Measurements from ENCODE around the gene MAGI2. TPM values are rescaled to one million over a fixed set of nuclear protein-coding genes. Genes with fewer than 3 reads are reported as not detected.
A peak's percentile ranks its signal among the peaks of the same experiment; 100 is the strongest.

The MAGI2 gene
- total RNA-seq, 1 donor = 18.8 TPM

DNA sequence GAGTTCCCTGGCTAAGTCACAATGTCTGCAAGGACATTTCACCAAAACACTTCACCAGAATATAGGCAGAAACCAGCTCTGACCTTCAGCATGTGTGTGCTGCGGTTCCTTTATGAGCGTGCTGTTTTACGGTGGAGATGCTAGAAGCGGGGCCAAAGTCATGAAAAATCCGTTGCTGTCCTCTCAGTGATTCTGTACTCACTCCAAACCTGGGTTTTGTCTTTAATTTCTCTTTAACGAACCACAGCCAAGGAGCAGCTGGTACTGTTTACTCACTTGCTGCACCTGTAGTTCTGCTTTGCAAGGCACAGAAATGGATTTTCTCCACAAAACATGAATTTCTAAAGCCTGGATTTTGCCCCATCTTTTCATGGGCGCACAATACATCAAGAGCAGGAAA lies 1015.0 kb downstream of the MAGI2 start:
- H3K4me1 ChIP-seq (ENCODE audit: insufficient read depth, low read length) = peaks cover 6% of the 10 kb centered on the region
- no peak for DNase-seq (ENCODE audit: insufficient read length, low spot score, missing footprints)
- H3K36me3 ChIP-seq (ENCODE audit: insufficient read depth, low read length) = no peaks in the 10 kb centered on the region
- H3K4me3 ChIP-seq (ENCODE audit: insufficient read depth, low read length) = no peak overlapping the region
- no peak overlapping the region for H3K4me2 ChIP-seq (ENCODE audit: insufficient read depth, low read length)
- H2AFZ ChIP-seq (ENCODE audit: low read length) = no peak overlapping the region
- H3K79me2 ChIP-seq (ENCODE audit: insufficient read depth, low read length) = no peaks in the 10 kb centered on the region
- H3K27ac ChIP-seq (ENCODE audit: low read depth, low read length) = no peak overlapping the region
- H4K20me1 ChIP-seq (ENCODE audit: insufficient read depth, low read length) = no peaks in the 10 kb centered on the region
- TF ChIP-seq, protein P1, sequence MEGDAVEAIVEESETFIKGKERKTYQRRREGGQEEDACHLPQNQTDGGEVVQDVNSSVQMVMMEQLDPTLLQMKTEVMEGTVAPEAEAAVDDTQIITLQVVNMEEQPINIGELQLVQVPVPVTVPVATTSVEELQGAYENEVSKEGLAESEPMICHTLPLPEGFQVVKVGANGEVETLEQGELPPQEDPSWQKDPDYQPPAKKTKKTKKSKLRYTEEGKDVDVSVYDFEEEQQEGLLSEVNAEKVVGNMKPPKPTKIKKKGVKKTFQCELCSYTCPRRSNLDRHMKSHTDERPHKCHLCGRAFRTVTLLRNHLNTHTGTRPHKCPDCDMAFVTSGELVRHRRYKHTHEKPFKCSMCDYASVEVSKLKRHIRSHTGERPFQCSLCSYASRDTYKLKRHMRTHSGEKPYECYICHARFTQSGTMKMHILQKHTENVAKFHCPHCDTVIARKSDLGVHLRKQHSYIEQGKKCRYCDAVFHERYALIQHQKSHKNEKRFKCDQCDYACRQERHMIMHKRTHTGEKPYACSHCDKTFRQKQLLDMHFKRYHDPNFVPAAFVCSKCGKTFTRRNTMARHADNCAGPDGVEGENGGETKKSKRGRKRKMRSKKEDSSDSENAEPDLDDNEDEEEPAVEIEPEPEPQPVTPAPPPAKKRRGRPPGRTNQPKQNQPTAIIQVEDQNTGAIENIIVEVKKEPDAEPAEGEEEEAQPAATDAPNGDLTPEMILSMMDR (IDR thresholded peaks at IDR 0.05; ENCODE audit: extremely low read depth, low read depth, low read length) = no peak
- no peaks in the 10 kb centered on the region for H3K27me3 ChIP-seq (ENCODE audit: insufficient read depth, low read length)
- H3K9me3 ChIP-seq (ENCODE audit: low read depth, low read length) = no peaks in the 10 kb centered on the region

DNA sequence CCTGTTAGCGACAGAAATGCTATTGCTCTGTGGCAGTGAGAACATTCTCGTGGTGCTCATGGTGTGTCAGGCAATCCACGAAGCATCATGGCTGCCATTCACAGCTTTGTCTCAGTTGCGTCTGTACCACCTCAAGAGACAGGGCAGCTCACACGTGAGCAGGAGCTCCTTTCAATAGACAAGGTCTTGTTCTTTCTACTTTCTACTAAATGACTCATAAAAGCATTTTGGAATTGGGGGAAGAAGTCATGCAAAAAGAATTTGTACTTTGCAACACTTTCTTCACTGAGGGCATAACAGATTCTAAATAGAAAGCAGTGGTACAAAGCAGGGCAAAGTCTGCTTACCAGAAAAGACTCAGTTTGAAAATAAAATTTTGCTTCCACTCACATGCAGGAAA lies 1016.3 kb downstream of the MAGI2 start:
- H3K36me3 ChIP-seq (ENCODE audit: insufficient read depth, low read length) = no peaks in the 10 kb centered on the region
- no peaks in the 10 kb centered on the region for H4K20me1 ChIP-seq (ENCODE audit: insufficient read depth, low read length)
- peaks cover 6% of the 10 kb centered on the region for H3K4me1 ChIP-seq (ENCODE audit: insufficient read depth, low read length)
- no peak overlapping the region for H3K27ac ChIP-seq (ENCODE audit: low read depth, low read length)
- no peaks in the 10 kb centered on the region for H3K9me3 ChIP-seq (ENCODE audit: low read depth, low read length)
- no peaks in the 10 kb centered on the region for H3K27me3 ChIP-seq (ENCODE audit: insufficient read depth, low read length)
- no peak overlapping the region for H3K4me3 ChIP-seq (ENCODE audit: insufficient read depth, low read length)
- peak; percentile 23 for DNase-seq (ENCODE audit: insufficient read length, low spot score, missing footprints)
- H2AFZ ChIP-seq (ENCODE audit: low read length) = peak overlapping the region; percentile 39
- no peaks in the 10 kb centered on the region for H3K79me2 ChIP-seq (ENCODE audit: insufficient read depth, low read length)
- TF ChIP-seq, protein P1 (IDR thresholded peaks at IDR 0.05; ENCODE audit: extremely low read depth, low read depth, low read length) = no peak
- peak overlapping the region; percentile 45 for H3K4me2 ChIP-seq (ENCODE audit: insufficient read depth, low read length)

DNA sequence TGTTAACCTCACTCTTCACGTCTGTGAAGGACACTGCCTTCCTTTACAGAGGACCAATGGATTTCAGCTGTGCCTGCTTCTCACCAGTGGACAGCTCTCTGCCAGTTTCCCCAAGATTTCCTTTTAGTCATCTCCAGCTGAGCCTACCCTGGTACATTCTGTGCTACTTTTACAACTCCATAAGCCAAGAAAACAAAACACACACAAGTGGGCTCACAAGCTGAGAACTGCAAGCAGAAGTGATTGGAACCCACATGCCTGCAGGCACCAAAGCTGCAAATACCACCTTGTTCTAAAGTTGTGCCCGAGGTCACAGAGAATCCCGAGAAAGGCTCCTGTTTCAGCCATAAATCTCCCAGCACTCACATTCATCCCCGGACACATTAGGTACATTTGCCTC lies 1018.1 kb downstream of the MAGI2 start:
- DNase-seq (ENCODE audit: insufficient read length, low spot score, missing footprints) = peak; percentile 21
- Histone ChIP-seq H4K20me1 (ENCODE audit: insufficient read depth, low read length) (no peaks in the 10 kb centered on the region), H3K79me2 (ENCODE audit: insufficient read depth, low read length) (no peaks in the 10 kb centered on the region), H3K4me1 (ENCODE audit: insufficient read depth, low read length) (peaks cover 6% of the 10 kb centered on the region), H2AFZ (ENCODE audit: low read length) (no peak overlapping the region), H3K9me3 (ENCODE audit: low read depth, low read length) (no peaks in the 10 kb centered on the region), H3K36me3 (ENCODE audit: insufficient read depth, low read length) (no peaks in the 10 kb centered on the region), H3K27me3 (ENCODE audit: insufficient read depth, low read length) (no peaks in the 10 kb centered on the region), H3K4me3 (ENCODE audit: insufficient read depth, low read length) (no peak overlapping the region), H3K4me2 (ENCODE audit: insufficient read depth, low read length) (no peak overlapping the region), H3K27ac (ENCODE audit: low read depth, low read length) (no peak overlapping the region)
- TF ChIP-seq, protein P1 (IDR thresholded peaks at IDR 0.05; ENCODE audit: extremely low read depth, low read depth, low read length) = no peak

DNA sequence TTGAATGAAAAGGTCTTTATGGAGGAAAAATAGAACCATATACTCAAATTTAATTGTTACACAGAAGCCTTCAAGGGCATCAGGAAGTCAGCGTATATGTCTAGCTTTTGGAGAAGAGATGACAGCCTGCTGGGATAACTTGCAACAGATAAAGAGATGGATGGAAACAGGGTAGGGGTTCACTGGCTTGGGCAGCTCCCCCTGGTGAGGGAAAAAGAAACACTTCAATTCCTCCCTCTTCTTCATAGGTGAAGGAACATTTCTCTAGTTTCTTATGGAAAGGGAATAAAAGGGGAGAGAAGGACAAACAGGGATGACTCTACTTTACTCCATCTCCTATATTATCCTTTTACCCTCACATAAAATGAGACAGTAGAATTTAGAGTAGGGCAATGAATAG lies 1019.2 kb downstream of the MAGI2 start:
- no peak overlapping the region for H3K4me3 ChIP-seq (ENCODE audit: insufficient read depth, low read length)
- no peak overlapping the region for H3K27ac ChIP-seq (ENCODE audit: low read depth, low read length)
- H2AFZ ChIP-seq (ENCODE audit: low read length) = no peak overlapping the region
- no peaks in the 10 kb centered on the region for H3K27me3 ChIP-seq (ENCODE audit: insufficient read depth, low read length)
- H3K4me1 ChIP-seq (ENCODE audit: insufficient read depth, low read length) = peaks cover 6% of the 10 kb centered on the region
- no peaks in the 10 kb centered on the region for H4K20me1 ChIP-seq (ENCODE audit: insufficient read depth, low read length)
- H3K9me3 ChIP-seq (ENCODE audit: low read depth, low read length) = no peaks in the 10 kb centered on the region
- H3K4me2 ChIP-seq (ENCODE audit: insufficient read depth, low read length) = no peak overlapping the region
- no peak for DNase-seq (ENCODE audit: insufficient read length, low spot score, missing footprints)
- H3K79me2 ChIP-seq (ENCODE audit: insufficient read depth, low read length) = no peaks in the 10 kb centered on the region
- no peaks in the 10 kb centered on the region for H3K36me3 ChIP-seq (ENCODE audit: insufficient read depth, low read length)
- TF ChIP-seq, protein P1 (IDR thresholded peaks at IDR 0.05; ENCODE audit: extremely low read depth, low read depth, low read length) = no peak

Measured in osteoblast (primary cell).